NCI-H82 treated with DMSO at 0.1 percent for 48 hours (cell line): ENCODE data around the gene ARHGEF7.
"Not testable (repeated sequence)": the region's sequence is repeated elsewhere in the genome, so short reads cannot be mapped to it uniquely, and the experiment has no call there.

Source experiments
- DNase-seq: peaks from one replicate; lab custom pipeline; 2025; ENCODE audit not compliant: unreplicated experiment; lab: John Stamatoyannopoulos, UW

The ARHGEF7 gene

GRCh38 chr13:111252446-111253364 is 137.6 kb downstream of the ARHGEF7 start:
- DNase-seq, result no peak

GRCh38 chr13:111253365-111253872 is 138.3 kb downstream of the ARHGEF7 start:
- no peak for DNase-seq

- DNase-seq, result no peak
Observed at GRCh38 chr13:111255228-111255790, 140.2 kb downstream of the ARHGEF7 start.

- no peak for DNase-seq
Observed at GRCh38 chr13:111256458-111256857, 141.3 kb downstream of the ARHGEF7 start.

- peak; percentile 21 for DNase-seq
Observed at GRCh38 chr13:111256946-111257345, 141.8 kb downstream of the ARHGEF7 start.

- not testable (repeated sequence) for DNase-seq
Observed at GRCh38 chr13:111257899-111258298, 142.8 kb downstream of the ARHGEF7 start.

- no peak for DNase-seq
Observed at GRCh38 chr13:111258637-111259036, 143.5 kb downstream of the ARHGEF7 start.

GRCh38 chr13:111259058-111259457 is 143.9 kb downstream of the ARHGEF7 start:
- DNase-seq, result no peak

- DNase-seq, result no peak
Observed at GRCh38 chr13:111261326-111261725, 146.2 kb downstream of the ARHGEF7 start.

GRCh38 chr13:111262281-111262680 is 147.2 kb downstream of the ARHGEF7 start:
- no peak for DNase-seq

GRCh38 chr13:111262715-111263114 is 147.6 kb downstream of the ARHGEF7 start:
- DNase-seq, result no peak

GRCh38 chr13:111263566-111263965 is 148.5 kb downstream of the ARHGEF7 start:
- no peak for DNase-seq

- no peak for DNase-seq
Observed at GRCh38 chr13:111265006-111265700, 150.0 kb downstream of the ARHGEF7 start.

GRCh38 chr13:111265701-111266035 is 150.6 kb downstream of the ARHGEF7 start:
- DNase-seq, result no peak

- no peak for DNase-seq
Observed at GRCh38 chr13:111267205-111267604, 152.1 kb downstream of the ARHGEF7 start.

- DNase-seq, result no peak
Observed at GRCh38 chr13:111267784-111268183, 152.7 kb downstream of the ARHGEF7 start.

GRCh38 chr13:111269508-111269907 is 154.4 kb downstream of the ARHGEF7 start:
- DNase-seq, result no peak

- DNase-seq, result no peak
Observed at GRCh38 chr13:111270126-111270525, 155.0 kb downstream of the ARHGEF7 start.

GRCh38 chr13:111270765-111271698 is 155.9 kb downstream of the ARHGEF7 start:
- DNase-seq, result no peak

GRCh38 chr13:111272117-111272516 is 157.0 kb downstream of the ARHGEF7 start:
- DNase-seq, result no peak

GRCh38 chr13:111275382-111275781 is 160.3 kb downstream of the ARHGEF7 start:
- no peak for DNase-seq
